ENCODE measurements around the gene REN. TPM values are rescaled to one million over a fixed set of nuclear protein-coding genes. Genes with fewer than 3 reads are reported as not detected.

Gene REN
- 0.10 and 0.29 TPM in 2 replicates for total RNA-seq

- no peak for DNase-seq (ENCODE audit: extremely low read depth, low read depth, low spot score)
Measured at GRCh38 chr1:204166219-204166618, at the start of gene REN. Gene REN (minus strand): TSS chr1:204166337. CDS start chr1:204166293, 44 bp downstream.

- DNase-seq (ENCODE audit: extremely low read depth, low read depth, low spot score), result peak; percentile 31
Measured at GRCh38 chr1:204213668-204214662, 47.8 kb upstream of the REN start, which contains the start of gene GOLT1A. Gene GOLT1A (minus strand): TSS chr1:204213988. CDS start chr1:204213906, 82 bp downstream.

GRCh38 chr1:204212715-204213114, 46.6 kb upstream of the REN start:
- DNase-seq (ENCODE audit: extremely low read depth, low read depth, low spot score), result no peak

GRCh38 chr1:204211046-204211445, 44.9 kb upstream of the REN start:
- DNase-seq (ENCODE audit: extremely low read depth, low read depth, low spot score), result no peak

GRCh38 chr1:204207136-204207616, 41.0 kb upstream of the REN start:
- no peak for DNase-seq (ENCODE audit: extremely low read depth, low read depth, low spot score)

GRCh38 chr1:204206121-204206520, 40.0 kb upstream of the REN start:
- DNase-seq (ENCODE audit: extremely low read depth, low read depth, low spot score), result no peak

- no peak for DNase-seq (ENCODE audit: extremely low read depth, low read depth, low spot score)
Measured at GRCh38 chr1:204205486-204205885, 39.3 kb upstream of the REN start.

- DNase-seq (ENCODE audit: extremely low read depth, low read depth, low spot score), result no peak
Measured at GRCh38 chr1:204204944-204205343, 38.8 kb upstream of the REN start.

GRCh38 chr1:204203206-204203767, 37.1 kb upstream of the REN start:
- no peak for DNase-seq (ENCODE audit: extremely low read depth, low read depth, low spot score)

- no peak for DNase-seq (ENCODE audit: extremely low read depth, low read depth, low spot score)
Measured at GRCh38 chr1:204202481-204202880, 36.3 kb upstream of the REN start.

GRCh38 chr1:204201348-204202040, 35.4 kb upstream of the REN start:
- DNase-seq (ENCODE audit: extremely low read depth, low read depth, low spot score), result no peak

GRCh38 chr1:204199579-204199978, 33.4 kb upstream of the REN start:
- no peak for DNase-seq (ENCODE audit: extremely low read depth, low read depth, low spot score)

- DNase-seq (ENCODE audit: extremely low read depth, low read depth, low spot score), result peak; percentile 71
Measured at GRCh38 chr1:204198348-204199340, 32.5 kb upstream of the REN start.

- DNase-seq (ENCODE audit: extremely low read depth, low read depth, low spot score), result no peak
Measured at GRCh38 chr1:204197068-204197467, 30.9 kb upstream of the REN start.

GRCh38 chr1:204196068-204196795, 30.1 kb upstream of the REN start, which contains the start of gene KISS1:
Gene KISS1 (minus strand): TSS chr1:204196491. CDS start chr1:204192876, 3,615 bp downstream.
- DNase-seq (ENCODE audit: extremely low read depth, low read depth, low spot score), result no peak

GRCh38 chr1:204194771-204195170, 28.6 kb upstream of the REN start:
- DNase-seq (ENCODE audit: extremely low read depth, low read depth, low spot score), result no peak

GRCh38 chr1:204194080-204194479, 27.9 kb upstream of the REN start:
- DNase-seq (ENCODE audit: extremely low read depth, low read depth, low spot score), result no peak

GRCh38 chr1:204192589-204193352, 26.6 kb upstream of the REN start:
- DNase-seq (ENCODE audit: extremely low read depth, low read depth, low spot score), result no peak

All from glomerular endothelial cell (primary cell).